ENCODE measurements around the gene UVRAG.

DNA sequence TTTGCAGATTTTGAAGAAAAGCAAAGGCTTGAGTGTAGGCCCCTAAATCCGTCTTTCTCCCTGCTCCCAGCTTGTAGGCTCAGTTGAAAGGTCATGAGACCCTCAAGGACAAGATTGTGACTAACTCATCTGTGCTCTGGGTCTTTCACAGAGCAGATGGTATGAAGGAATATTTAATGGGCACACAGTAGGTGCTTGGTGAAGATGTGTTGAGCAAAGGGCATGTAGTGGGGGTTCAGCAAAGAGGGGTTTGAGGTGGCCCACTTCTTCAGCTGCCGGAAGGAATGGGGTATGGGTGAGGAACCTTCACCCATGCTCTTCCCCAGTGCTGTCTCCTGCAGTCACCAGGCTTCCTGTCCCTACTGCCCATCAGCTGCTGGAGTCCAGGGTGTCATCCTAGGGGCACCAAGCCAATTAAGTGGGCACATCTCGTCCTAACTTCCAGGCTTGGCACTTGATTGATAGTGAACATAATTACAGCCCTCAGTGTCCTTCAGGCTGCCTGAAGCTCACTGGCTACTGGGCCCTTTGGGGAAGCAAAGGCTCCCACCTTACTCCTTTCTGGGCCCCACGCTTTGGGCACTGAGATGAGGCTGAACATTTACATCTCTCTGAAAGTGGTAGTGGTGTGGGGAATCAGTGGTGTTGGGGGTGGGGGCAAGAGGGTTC is 31.5 kb upstream of the UVRAG start:
- TF ChIP-seq, protein P1, sequence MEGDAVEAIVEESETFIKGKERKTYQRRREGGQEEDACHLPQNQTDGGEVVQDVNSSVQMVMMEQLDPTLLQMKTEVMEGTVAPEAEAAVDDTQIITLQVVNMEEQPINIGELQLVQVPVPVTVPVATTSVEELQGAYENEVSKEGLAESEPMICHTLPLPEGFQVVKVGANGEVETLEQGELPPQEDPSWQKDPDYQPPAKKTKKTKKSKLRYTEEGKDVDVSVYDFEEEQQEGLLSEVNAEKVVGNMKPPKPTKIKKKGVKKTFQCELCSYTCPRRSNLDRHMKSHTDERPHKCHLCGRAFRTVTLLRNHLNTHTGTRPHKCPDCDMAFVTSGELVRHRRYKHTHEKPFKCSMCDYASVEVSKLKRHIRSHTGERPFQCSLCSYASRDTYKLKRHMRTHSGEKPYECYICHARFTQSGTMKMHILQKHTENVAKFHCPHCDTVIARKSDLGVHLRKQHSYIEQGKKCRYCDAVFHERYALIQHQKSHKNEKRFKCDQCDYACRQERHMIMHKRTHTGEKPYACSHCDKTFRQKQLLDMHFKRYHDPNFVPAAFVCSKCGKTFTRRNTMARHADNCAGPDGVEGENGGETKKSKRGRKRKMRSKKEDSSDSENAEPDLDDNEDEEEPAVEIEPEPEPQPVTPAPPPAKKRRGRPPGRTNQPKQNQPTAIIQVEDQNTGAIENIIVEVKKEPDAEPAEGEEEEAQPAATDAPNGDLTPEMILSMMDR (IDR thresholded peaks at IDR 0.05 in 8 of 11, conservative IDR thresholded peaks at IDR 0.05 in 3 of 11): no peak
- TF ChIP-seq POLR2A (IDR thresholded peaks at IDR 0.05) (no peak), POLR2AphosphoS5 (IDR thresholded peaks at IDR 0.05) (no peak)

Measured in spleen (tissue), 7 donors.